Measurements from ENCODE around the gene AKAP13. TPM values are rescaled to one million over a fixed set of nuclear protein-coding genes. Genes with fewer than 3 reads are reported as not detected.

Gene AKAP13
- total RNA-seq, 1 donor from 2014 or later, result 443 TPM

GRCh38 chr15:85672332-85673084 is 292.1 kb downstream of the AKAP13 start:
- no peak for TF ChIP-seq CTCF (IDR thresholded peaks at IDR 0.05)

GRCh38 chr15:85673326-85673725 is 292.9 kb downstream of the AKAP13 start:
- intact Hi-C loops (cut with DNase I), result no loop called here
- Histone ChIP-seq H3K4me3 (no peak overlapping the region), H3K27ac (peak overlapping the region; percentile 54), H3K36me3 (peaks cover 97% of the 10 kb centered on the region), H3K27me3 (ENCODE audit: low read depth) (no peaks in the 10 kb centered on the region), H3K4me1 (peaks cover 20% of the 10 kb centered on the region), H3K9me3 (no peaks in the 10 kb centered on the region)
- no peak for TF ChIP-seq CTCF (IDR thresholded peaks at IDR 0.05)
- DNase-seq, result no peak
- no peak for ATAC-seq

More at GRCh38 chr15:85672332-85673084, 292.1 kb downstream of the AKAP13 start:
- Histone ChIP-seq H3K9me3 (no peaks in the 10 kb centered on the region), H3K4me1 (peaks cover 28% of the 10 kb centered on the region), H3K4me3 (no peak overlapping the region), H3K27ac (peak overlapping the region; percentile 54), H3K27me3 (ENCODE audit: low read depth) (no peaks in the 10 kb centered on the region), H3K36me3 (peaks cover 93% of the 10 kb centered on the region)
- DNase-seq (no peak), ATAC-seq (no peak)
- intact Hi-C loops (cut with DNase I), result no loop called here

- Histone ChIP-seq H3K27me3 (ENCODE audit: low read depth) (no peaks in the 10 kb centered on the region), H3K4me3 (no peak overlapping the region), H3K4me1 (peaks cover 15% of the 10 kb centered on the region), H3K36me3 (peaks cover 93% of the 10 kb centered on the region), H3K27ac (no peak overlapping the region), H3K9me3 (no peaks in the 10 kb centered on the region)
- DNase-seq, result no peak
- no peak for TF ChIP-seq CTCF (IDR thresholded peaks at IDR 0.05)
- intact Hi-C loops (cut with DNase I), result no loop called here
- ATAC-seq, result peak in 1 of 2 donors; percentile 44
These were observed 296.1 kb downstream of the AKAP13 start for GRCh38 chr15:85676342-85677098.

- H3K36me3 ChIP-seq, result peaks cover 97% of the 10 kb centered on the region
- intact Hi-C loops (cut with DNase I), result no loop called here
- no peak for TF ChIP-seq CTCF (IDR thresholded peaks at IDR 0.05)
These were observed 298.8 kb downstream of the AKAP13 start for GRCh38 chr15:85679231-85679630.

GRCh38 chr15:85681386-85681785 is 301.0 kb downstream of the AKAP13 start:
- peaks cover 97% of the 10 kb centered on the region for H3K36me3 ChIP-seq
- H3K9me3 ChIP-seq, result no peaks in the 10 kb centered on the region
- DNase-seq (no peak), ATAC-seq (no peak)
- H3K27ac ChIP-seq, result no peak overlapping the region
- H3K4me1 ChIP-seq, result no peaks in the 10 kb centered on the region
- no peak for TF ChIP-seq CTCF (IDR thresholded peaks at IDR 0.05)
- H3K4me3 ChIP-seq, result no peak overlapping the region
- intact Hi-C loops (cut with DNase I), result no loop called here
- H3K27me3 ChIP-seq (ENCODE audit: low read depth), result no peaks in the 10 kb centered on the region

More at GRCh38 chr15:85679231-85679630, 298.8 kb downstream of the AKAP13 start:
- H3K4me3 ChIP-seq, result no peak overlapping the region
- no peak overlapping the region for H3K27ac ChIP-seq
- ATAC-seq, result no peak
- H3K4me1 ChIP-seq, result peaks cover 8% of the 10 kb centered on the region
- no peak for DNase-seq
- no peaks in the 10 kb centered on the region for H3K9me3 ChIP-seq
- H3K27me3 ChIP-seq (ENCODE audit: low read depth), result no peaks in the 10 kb centered on the region
